Middle frontal gyrus (tissue), 1 donor: ENCODE measurements around the gene MYRF.

Experiments
- DNase-seq: peaks from one replicate; pipeline ENCODE4 v3.0.0-alpha.2; 2015; ENCODE audit warnings: low spot score; ENCODE audit errors: extremely low spot score

MYRF gene

GRCh38 chr11:61815790-61816735 lies 63.6 kb downstream of the MYRF start:
- DNase-seq: no peak

GRCh38 chr11:61816736-61817455 lies 64.5 kb downstream of the MYRF start, which contains the start of gene FADS1:
Gene FADS1, minus strand, starts transcription at chr11:61817003. Its CDS starts 74 bp downstream, at chr11:61816929.
- peak; percentile 94 for DNase-seq

- DNase-seq: no peak
Observed at GRCh38 chr11:61817471-61818202, 65.2 kb downstream of the MYRF start.

GRCh38 chr11:61820174-61820573 lies 67.7 kb downstream of the MYRF start:
- DNase-seq: no peak

GRCh38 chr11:61826930-61827570 lies 74.6 kb downstream of the MYRF start:
- DNase-seq: no peak

GRCh38 chr11:61827571-61828378 lies 75.3 kb downstream of the MYRF start, which contains the start of gene FADS2:
Gene FADS2, plus strand, starts transcription at chr11:61828300. Its CDS starts 91 bp downstream, at chr11:61828391.
- DNase-seq: peak; percentile 94

- DNase-seq: no peak
Observed at GRCh38 chr11:61828379-61828628, 75.9 kb downstream of the MYRF start.

- DNase-seq: no peak
Observed at GRCh38 chr11:61828629-61829407, 76.4 kb downstream of the MYRF start.

- no peak for DNase-seq
Observed at GRCh38 chr11:61829806-61830205, 77.4 kb downstream of the MYRF start.

GRCh38 chr11:61830237-61831105 lies 78.0 kb downstream of the MYRF start:
- no peak for DNase-seq

GRCh38 chr11:61832207-61832606 lies 79.8 kb downstream of the MYRF start:
- DNase-seq: no peak

GRCh38 chr11:61832754-61833153 lies 80.3 kb downstream of the MYRF start:
- no peak for DNase-seq

GRCh38 chr11:61833471-61833870 lies 81.0 kb downstream of the MYRF start:
- DNase-seq: no peak

- DNase-seq: no peak
Observed at GRCh38 chr11:61833926-61834277, 81.5 kb downstream of the MYRF start.

GRCh38 chr11:61834278-61835048 lies 82.0 kb downstream of the MYRF start:
- DNase-seq: no peak

GRCh38 chr11:61836193-61836592 lies 83.8 kb downstream of the MYRF start:
- no peak for DNase-seq

GRCh38 chr11:61837411-61838005 lies 85.1 kb downstream of the MYRF start:
- no peak for DNase-seq
